Measurements from ENCODE around the gene SYNPO2.

DNA sequence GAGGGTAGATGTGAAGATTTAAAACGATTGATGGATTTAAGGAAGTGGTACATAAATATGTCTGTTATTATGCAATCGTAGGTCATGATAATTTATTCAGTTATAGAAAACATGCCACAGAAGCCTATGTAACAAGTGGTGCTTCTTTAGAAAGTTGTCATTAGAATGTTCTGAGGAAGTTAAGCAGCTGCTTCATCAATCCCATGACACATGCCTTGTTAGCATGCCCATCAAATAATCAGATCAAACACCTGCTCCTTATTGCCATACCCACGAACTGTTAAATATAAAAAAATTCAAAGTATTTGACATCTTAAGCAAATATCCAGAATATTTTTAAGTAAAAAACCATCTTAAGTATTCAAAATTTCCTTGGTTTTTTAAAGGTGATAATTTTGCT is 170.6 kb downstream of the SYNPO2 start:
- TF ChIP-seq POLR2A (IDR thresholded peaks at IDR 0.05; ENCODE audit: extremely low read depth, insufficient read length) (no peak), MYC (IDR thresholded peaks at IDR 0.05; ENCODE audit: low read depth, low read length) (no peak)
- TF ChIP-seq, protein P1, sequence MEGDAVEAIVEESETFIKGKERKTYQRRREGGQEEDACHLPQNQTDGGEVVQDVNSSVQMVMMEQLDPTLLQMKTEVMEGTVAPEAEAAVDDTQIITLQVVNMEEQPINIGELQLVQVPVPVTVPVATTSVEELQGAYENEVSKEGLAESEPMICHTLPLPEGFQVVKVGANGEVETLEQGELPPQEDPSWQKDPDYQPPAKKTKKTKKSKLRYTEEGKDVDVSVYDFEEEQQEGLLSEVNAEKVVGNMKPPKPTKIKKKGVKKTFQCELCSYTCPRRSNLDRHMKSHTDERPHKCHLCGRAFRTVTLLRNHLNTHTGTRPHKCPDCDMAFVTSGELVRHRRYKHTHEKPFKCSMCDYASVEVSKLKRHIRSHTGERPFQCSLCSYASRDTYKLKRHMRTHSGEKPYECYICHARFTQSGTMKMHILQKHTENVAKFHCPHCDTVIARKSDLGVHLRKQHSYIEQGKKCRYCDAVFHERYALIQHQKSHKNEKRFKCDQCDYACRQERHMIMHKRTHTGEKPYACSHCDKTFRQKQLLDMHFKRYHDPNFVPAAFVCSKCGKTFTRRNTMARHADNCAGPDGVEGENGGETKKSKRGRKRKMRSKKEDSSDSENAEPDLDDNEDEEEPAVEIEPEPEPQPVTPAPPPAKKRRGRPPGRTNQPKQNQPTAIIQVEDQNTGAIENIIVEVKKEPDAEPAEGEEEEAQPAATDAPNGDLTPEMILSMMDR (IDR thresholded peaks at IDR 0.05; ENCODE audit: low read depth, low read length), result no peak
- TF ChIP-seq, protein P2, sequence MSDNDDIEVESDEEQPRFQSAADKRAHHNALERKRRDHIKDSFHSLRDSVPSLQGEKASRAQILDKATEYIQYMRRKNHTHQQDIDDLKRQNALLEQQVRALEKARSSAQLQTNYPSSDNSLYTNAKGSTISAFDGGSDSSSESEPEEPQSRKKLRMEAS (IDR thresholded peaks at IDR 0.05; ENCODE audit: low read depth, low read length), result no peak

Measured in NB4 (cell line).